ENCODE data around the gene KDELR1. TPM values are rescaled to one million over a fixed set of nuclear protein-coding genes. Genes with fewer than 3 reads are reported as not detected.

The KDELR1 gene
- total and polyA plus RNA-seq, 2 of the 13 experiments (the other 11 are each of a cell fraction or from before 2014, with no cell fraction given), result 134 to 185 TPM

- TF ChIP-seq DZIP1 (CRISPR knock-in tag; IDR thresholded peaks at IDR 0.05) (0 out of 2 replicates have a peak, but pooled peaks have one; percentile 27), HNRNPLL (IDR thresholded peaks at IDR 0.05; ENCODE audit: low read depth, low read length, poor library complexity, severe bottlenecking) (no peak), RXRB (CRISPR knock-in tag; IDR thresholded peaks at IDR 0.05; ENCODE audit: borderline replicate concordance) (no peak), ZNF367 (CRISPR knock-in tag; IDR thresholded peaks at IDR 0.05; ENCODE audit: borderline replicate concordance) (no peak), NFIB (CRISPR knock-in tag; IDR thresholded peaks at IDR 0.05; ENCODE audit: borderline replicate concordance) (no peak), ZNF619 (CRISPR knock-in tag; IDR thresholded peaks at IDR 0.05) (no peak), ATM (IDR thresholded peaks at IDR 0.05; ENCODE audit: borderline replicate concordance) (no peak), NFKB2 (CRISPR knock-in tag; IDR thresholded peaks at IDR 0.05; ENCODE audit: borderline replicate concordance) (0 out of 2 replicates have a peak, but pooled peaks have one; percentile 24), PCBP1 (IDR thresholded peaks at IDR 0.05; ENCODE audit: borderline replicate concordance, low read depth, low read length) (0 out of 2 replicates have a peak, but pooled peaks have one; percentile 7), NRL (CRISPR knock-in tag; IDR thresholded peaks at IDR 0.05; ENCODE audit: borderline replicate concordance) (no peak), ZNF292 (CRISPR knock-in tag; IDR thresholded peaks at IDR 0.05; ENCODE audit: borderline replicate concordance, low read depth) (no peak), SRSF1 (optimal IDR thresholded peaks at IDR 0.05; ENCODE audit: low read depth, low read length) (no peak), RFX3 (CRISPR knock-in tag; IDR thresholded peaks at IDR 0.05) (no peak), ZBTB42 (CRISPR knock-in tag; IDR thresholded peaks at IDR 0.05) (no peak), ZNF225 (CRISPR knock-in tag; IDR thresholded peaks at IDR 0.05) (peak; percentile 42; the same call in 1 of the 2 replicates), HNF4G (IDR thresholded peaks at IDR 0.05; ENCODE audit: borderline replicate concordance, low read depth, low read length) (no peak), HNF4G (CRISPR knock-in tag; IDR thresholded peaks at IDR 0.05; ENCODE audit: borderline replicate concordance, low read depth) (no peak), TCF7L2 (IDR thresholded peaks at IDR 0.05; ENCODE audit: low read depth, low read length) (no peak), TBL1XR1 (IDR thresholded peaks at IDR 0.05; ENCODE audit: borderline replicate concordance, low read length, partially characterized antibody) (no peak)
- TF ChIP-seq, protein P1, sequence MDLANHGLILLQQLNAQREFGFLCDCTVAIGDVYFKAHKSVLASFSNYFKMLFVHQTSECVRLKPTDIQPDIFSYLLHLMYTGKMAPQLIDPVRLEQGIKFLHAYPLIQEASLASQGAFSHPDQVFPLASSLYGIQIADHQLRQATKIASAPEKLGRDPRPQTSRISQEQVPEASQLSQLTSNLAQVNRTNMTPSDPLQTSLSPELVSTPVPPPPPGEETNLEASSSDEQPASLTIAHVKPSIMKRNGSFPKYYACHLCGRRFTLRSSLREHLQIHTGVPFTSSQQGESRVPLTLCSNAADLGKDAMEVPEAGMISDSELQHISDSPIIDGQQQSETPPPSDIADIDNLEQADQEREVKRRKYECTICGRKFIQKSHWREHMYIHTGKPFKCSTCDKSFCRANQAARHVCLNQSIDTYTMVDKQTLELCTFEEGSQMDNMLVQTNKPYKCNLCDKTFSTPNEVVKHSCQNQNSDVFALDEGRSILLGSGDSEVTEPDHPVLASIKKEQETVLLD (CRISPR knock-in tag; IDR thresholded peaks at IDR 0.05; ENCODE audit: low read depth), result no peak
- TF ChIP-seq, protein P2, sequence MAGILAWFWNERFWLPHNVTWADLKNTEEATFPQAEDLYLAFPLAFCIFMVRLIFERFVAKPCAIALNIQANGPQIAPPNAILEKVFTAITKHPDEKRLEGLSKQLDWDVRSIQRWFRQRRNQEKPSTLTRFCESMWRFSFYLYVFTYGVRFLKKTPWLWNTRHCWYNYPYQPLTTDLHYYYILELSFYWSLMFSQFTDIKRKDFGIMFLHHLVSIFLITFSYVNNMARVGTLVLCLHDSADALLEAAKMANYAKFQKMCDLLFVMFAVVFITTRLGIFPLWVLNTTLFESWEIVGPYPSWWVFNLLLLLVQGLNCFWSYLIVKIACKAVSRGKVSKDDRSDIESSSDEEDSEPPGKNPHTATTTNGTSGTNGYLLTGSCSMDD (CRISPR knock-in tag; IDR thresholded peaks at IDR 0.05), result no peak
- TF ChIP-seq, protein P3, sequence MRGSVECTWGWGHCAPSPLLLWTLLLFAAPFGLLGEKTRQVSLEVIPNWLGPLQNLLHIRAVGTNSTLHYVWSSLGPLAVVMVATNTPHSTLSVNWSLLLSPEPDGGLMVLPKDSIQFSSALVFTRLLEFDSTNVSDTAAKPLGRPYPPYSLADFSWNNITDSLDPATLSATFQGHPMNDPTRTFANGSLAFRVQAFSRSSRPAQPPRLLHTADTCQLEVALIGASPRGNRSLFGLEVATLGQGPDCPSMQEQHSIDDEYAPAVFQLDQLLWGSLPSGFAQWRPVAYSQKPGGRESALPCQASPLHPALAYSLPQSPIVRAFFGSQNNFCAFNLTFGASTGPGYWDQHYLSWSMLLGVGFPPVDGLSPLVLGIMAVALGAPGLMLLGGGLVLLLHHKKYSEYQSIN (CRISPR knock-in tag; IDR thresholded peaks at IDR 0.05; ENCODE audit: borderline replicate concordance), result no peak
These were observed 57.6 kb downstream of the KDELR1 start (continued) for GRCh38 chr19:48333467-48334384.

All from HepG2 (cell line).